Bronchial epithelial cell (primary cell): ENCODE measurements around the gene EIF4G3. TPM values are rescaled to one million over a fixed set of nuclear protein-coding genes. Genes with fewer than 3 reads are reported as not detected.

Experiments used
- DNase-seq: peaks from one replicate; pipeline ENCODE4 v3.0.0-alpha.2; 2010; ENCODE audit warnings: low read depth
- FAIRE-seq: peaks from 2 replicates; lab custom pipeline; 2011; peaks lifted over from hg19 to GRCh38; lab: Jason Lieb, UNC
- H3K27me3 ChIP-seq: 2 replicates; pipeline ENCODE4 v1.5.1; 2011; ENCODE audit warnings: low read length; ENCODE audit not compliant: control insufficient read depth, insufficient read depth
- H3K36me3 ChIP-seq: 2 replicates; pipeline ENCODE4 v1.5.1; 2011; ENCODE audit warnings: low read length; ENCODE audit not compliant: control insufficient read depth, insufficient read depth
- H3K4me3 ChIP-seq: 2 replicates; pipeline ENCODE4 v1.5.1; 2011; ENCODE audit warnings: mild to moderate bottlenecking, low read depth, low read length, control low read depth
- CTCF ChIP-seq: IDR thresholded peaks from 2 replicates; pipeline ENCODE4 v1.5.1; 2011; ENCODE audit warnings: mild to moderate bottlenecking, moderate library complexity, low read length, control low read depth, inconsistent platforms; ENCODE audit not compliant: insufficient read depth, severe bottlenecking
- total RNA-seq: library from RNA; depleted of rRNA; stranded (reverse); fragments of >200 nt; gene quantifications from 2 replicates; pipeline ENCODE4 v1.2.1, GENCODE V29; 2014

Gene EIF4G3
- total RNA-seq, 1 donor from 2014 or later, result 20.5 TPM

GRCh38 chr1:20980051-20980450 lies 196.6 kb downstream of the EIF4G3 start:
- DNase-seq (no peak), FAIRE-seq (no peak)
- H3K36me3 ChIP-seq, result no peaks in the 10 kb centered on the region
- no peaks in the 10 kb centered on the region for H3K27me3 ChIP-seq
- no peak for TF ChIP-seq CTCF
- no peak overlapping the region for H3K4me3 ChIP-seq

GRCh38 chr1:20978413-20978812 lies 198.3 kb downstream of the EIF4G3 start:
- no peaks in the 10 kb centered on the region for H3K27me3 ChIP-seq
- no peak overlapping the region for H3K4me3 ChIP-seq
- DNase-seq (peak; percentile 18), FAIRE-seq (no peak)
- no peaks in the 10 kb centered on the region for H3K36me3 ChIP-seq
- no peak for TF ChIP-seq CTCF

DNA sequence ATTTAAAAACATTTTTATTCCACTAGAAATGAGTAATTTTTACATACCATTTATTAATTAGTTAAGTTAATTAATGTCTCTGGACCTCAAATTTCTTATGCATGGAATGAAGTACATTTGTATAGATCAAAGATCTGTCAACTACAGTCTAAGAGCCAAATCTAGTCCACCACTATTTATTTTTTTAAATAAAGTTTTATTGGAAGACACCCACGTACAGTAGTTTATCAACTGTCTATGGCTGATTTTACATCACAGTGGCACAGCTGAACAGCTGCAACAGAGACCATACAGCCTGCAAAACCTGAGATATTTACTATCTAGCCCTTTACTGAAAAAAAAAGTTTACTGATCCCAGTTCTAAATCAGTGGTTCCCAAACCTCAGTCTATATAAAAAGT lies 201.0 kb downstream of the EIF4G3 start:
- Histone ChIP-seq H3K27me3 (no peaks in the 10 kb centered on the region), H3K4me3 (no peak overlapping the region), H3K36me3 (peaks cover 2% of the 10 kb centered on the region)
- no peak for DNase-seq
- no peak for TF ChIP-seq CTCF
- no peak for FAIRE-seq

GRCh38 chr1:20974951-20975350 lies 201.7 kb downstream of the EIF4G3 start:
- no peak for TF ChIP-seq CTCF
- no peak for DNase-seq
- no peak for FAIRE-seq

DNA sequence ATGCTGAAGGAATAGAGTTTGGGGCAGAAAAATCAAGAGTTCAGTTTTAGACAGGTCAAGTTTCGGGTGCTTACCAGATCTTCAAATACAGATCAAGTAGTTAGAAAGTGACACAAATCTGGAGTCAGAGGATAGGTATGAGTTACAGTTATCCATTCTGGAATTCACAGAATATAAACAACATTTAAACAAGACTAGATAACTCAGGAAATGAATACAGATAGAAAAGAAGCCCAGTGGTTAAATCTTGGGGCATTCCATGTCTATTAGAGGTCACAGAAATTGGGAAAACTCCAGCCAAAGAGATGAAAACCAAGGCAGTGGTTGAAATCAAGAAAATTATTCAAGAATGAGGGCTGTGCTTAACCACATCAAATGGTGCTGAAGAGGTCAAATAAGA lies 202.6 kb downstream of the EIF4G3 start:
- Histone ChIP-seq H3K36me3 (peaks cover 3% of the 10 kb centered on the region), H3K27me3 (no peaks in the 10 kb centered on the region), H3K4me3 (no peak overlapping the region)
- FAIRE-seq (no peak), DNase-seq (no peak)
- TF ChIP-seq CTCF, result no peak

More at GRCh38 chr1:20974951-20975350, 201.7 kb downstream of the EIF4G3 start:
- Histone ChIP-seq H3K36me3 (peaks cover 2% of the 10 kb centered on the region), H3K27me3 (no peaks in the 10 kb centered on the region), H3K4me3 (no peak overlapping the region)

DNA sequence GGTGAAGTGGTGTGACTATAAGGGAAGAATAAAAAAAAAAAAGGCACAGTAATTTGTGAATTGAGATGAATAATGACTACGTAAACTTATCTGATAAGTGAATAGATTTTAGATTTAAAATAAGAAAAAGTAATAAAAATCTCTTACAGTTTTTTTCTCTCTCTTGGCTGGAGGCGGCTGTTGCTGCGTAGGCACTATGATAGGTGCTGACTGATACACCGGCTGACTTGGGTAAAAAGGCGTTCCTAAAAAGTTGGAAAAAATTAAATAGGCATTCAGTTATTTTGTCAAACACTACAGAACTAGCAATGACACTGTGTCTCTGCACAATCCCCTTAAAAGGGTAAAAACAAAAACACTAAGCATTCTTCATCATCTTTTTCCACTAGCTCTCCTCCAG lies 203.8 kb downstream of the EIF4G3 start:
- DNase-seq, result no peak
- FAIRE-seq, result no peak
- TF ChIP-seq CTCF, result no peak
- no peaks in the 10 kb centered on the region for H3K27me3 ChIP-seq
- no peak overlapping the region for H3K4me3 ChIP-seq
- H3K36me3 ChIP-seq, result peaks cover 3% of the 10 kb centered on the region
